ENCODE results near the gene THPO.

GRCh38 chr3:184405075-184406030, 27.3 kb upstream of the THPO start:
- TF ChIP-seq CTCF (IDR thresholded peaks at IDR 0.05) (no peak), EZH2phosphoT487 (IDR thresholded peaks at IDR 0.05) (no peak)

All from neural progenitor cell (in vitro differentiated cells).